Sciatic nerve (tissue), 1 donor: ENCODE results near the gene ZBTB17. TPM values are rescaled to one million over a fixed set of nuclear protein-coding genes. Genes with fewer than 3 reads are reported as not detected.

ENCODE experiments used
- total RNA-seq: library from RNA; stranded (reverse); fragmentation: NEBNext Ultra II Directional; extraction: Animal tissue kit (Norgen Biotek cat#: 25700); gene quantifications from one replicate; pipeline ENCODE4 v1.2.1, GENCODE V29; 2021
- donor health status: DM: no; HTN: no; CAD: no.

Gene ZBTB17
- total RNA-seq, 1 donor from 2014 or later = 37.7 TPM

Other genes with a start within 250 kb of the ZBTB17 start
- 1.6 TPM for gene SLC25A34, start 239.8 kb downstream of the ZBTB17 start, total RNA-seq
- not detected for gene TMEM82, start 233.6 kb downstream of the ZBTB17 start, total RNA-seq
- 29.0 TPM for gene FBLIM1, start 217.3 kb downstream of the ZBTB17 start, total RNA-seq
- 1.5 TPM for gene UQCRHL, start 168.5 kb downstream of the ZBTB17 start, total RNA-seq
- gene SPEN, start 128.4 kb downstream of the ZBTB17 start, total RNA-seq = 97.7 TPM
- gene SRARP, start 28.1 kb upstream of the ZBTB17 start, total RNA-seq = 0.18 TPM
- gene HSPB7, start 41.9 kb upstream of the ZBTB17 start, total RNA-seq = 10.7 TPM
- 0.13 TPM for gene CLCNKA, start 45.9 kb upstream of the ZBTB17 start, total RNA-seq
- gene CLCNKB, start 67.7 kb upstream of the ZBTB17 start, total RNA-seq = 1.4 TPM
- gene FAM131C, start 97.5 kb upstream of the ZBTB17 start, total RNA-seq = not detected
- 31.3 TPM for gene EPHA2, start 180.0 kb upstream of the ZBTB17 start, total RNA-seq
- 4.6 TPM for gene ARHGEF19, start 236.6 kb upstream of the ZBTB17 start, total RNA-seq